HTERT RPE-1 (cell line): Measurements from ENCODE around the gene CBY1.
"Not testable (repeated sequence)": the region's sequence is repeated elsewhere in the genome, so short reads cannot be mapped to it uniquely, and the experiment has no call there.

Experiments
- in situ Hi-C: fragments of 300-500 bp; cut with MboI; formaldehyde crosslinking; loops from 4 replicates; pipeline ENCODE4 v1.14.3; 2020; ENCODE audit warnings: low sequenced_read_pairs

The CBY1 gene

GRCh38 chr22:38656256-38657044, at the start of gene CBY1, which contains the start of gene FAM227A:
CBY1 (plus strand) TSS chr22:38656638; CDS start chr22:38668055, 11,417 bp downstream.
FAM227A (minus strand) TSS chr22:38656392; CDS start chr22:38650168, 6,224 bp downstream.
- in situ Hi-C loops: no loop called here

- in situ Hi-C loops: no loop called here
These were observed 48.8 kb upstream of the CBY1 start for GRCh38 chr22:38607680-38608079.

GRCh38 chr22:38608992-38609750, 47.3 kb upstream of the CBY1 start:
- in situ Hi-C loops: no loop called here

GRCh38 chr22:38610234-38610633, 46.2 kb upstream of the CBY1 start:
- in situ Hi-C loops: no loop called here

- in situ Hi-C loops: no loop called here
These were observed 44.9 kb upstream of the CBY1 start for GRCh38 chr22:38611559-38611958.

- in situ Hi-C loops: no loop called here
These were observed 44.0 kb upstream of the CBY1 start for GRCh38 chr22:38612217-38613006.

- in situ Hi-C loops: no loop called here
These were observed 42.9 kb upstream of the CBY1 start for GRCh38 chr22:38613588-38613987.

- in situ Hi-C loops: no loop called here
These were observed 41.9 kb upstream of the CBY1 start for GRCh38 chr22:38614332-38615063.

GRCh38 chr22:38615064-38615405, 41.4 kb upstream of the CBY1 start:
- in situ Hi-C loops: not testable (repeated sequence)

GRCh38 chr22:38618258-38618657, 38.2 kb upstream of the CBY1 start:
- in situ Hi-C loops: no loop called here

- in situ Hi-C loops: no loop called here
These were observed 37.8 kb upstream of the CBY1 start for GRCh38 chr22:38618682-38619081.

GRCh38 chr22:38623351-38623750, 33.1 kb upstream of the CBY1 start:
- in situ Hi-C loops: no loop called here

- in situ Hi-C loops: no loop called here
These were observed 28.0 kb upstream of the CBY1 start for GRCh38 chr22:38628444-38628843.

- in situ Hi-C loops: no loop called here
These were observed 27.3 kb upstream of the CBY1 start for GRCh38 chr22:38629108-38629507.

GRCh38 chr22:38631724-38632123, 24.7 kb upstream of the CBY1 start:
- in situ Hi-C loops: no loop called here

GRCh38 chr22:38632528-38632927, 23.9 kb upstream of the CBY1 start:
- in situ Hi-C loops: no loop called here

GRCh38 chr22:38638216-38638615, 18.2 kb upstream of the CBY1 start:
- in situ Hi-C loops: no loop called here

GRCh38 chr22:38638728-38639127, 17.7 kb upstream of the CBY1 start:
- in situ Hi-C loops: no loop called here

GRCh38 chr22:38641476-38642040, 14.9 kb upstream of the CBY1 start:
- in situ Hi-C loops: no loop called here

- in situ Hi-C loops: not testable (repeated sequence)
These were observed 12.2 kb upstream of the CBY1 start for GRCh38 chr22:38644245-38644644.
